Activated CD4-positive, alpha-beta T cell treated with anti-CD3 and anti-CD28 coated beads, Interleukin-2, amount 50 U/mL, for 4 hours (primary cell): Measurements from ENCODE around the gene UPF3A.
"Not testable (repeated sequence)": the region's sequence is repeated elsewhere in the genome, so short reads cannot be mapped to it uniquely, and the experiment has no call there.

ENCODE experiments used
- DNase-seq, 2 experiments: peaks; one replicate each; pipeline ENCODE4 v3.0.0-alpha.2; 2020

The UPF3A gene

GRCh38 chr13:114309086-114309485 lies 27.7 kb downstream of the UPF3A start:
- no peak for DNase-seq

- no peak for DNase-seq
Observed at GRCh38 chr13:114309806-114310410, 28.5 kb downstream of the UPF3A start.

- DNase-seq: no peak
Observed at GRCh38 chr13:114310956-114311355, 29.6 kb downstream of the UPF3A start.

GRCh38 chr13:114311387-114311786 lies 30.0 kb downstream of the UPF3A start:
- no peak for DNase-seq

GRCh38 chr13:114311908-114312307 lies 30.5 kb downstream of the UPF3A start:
- DNase-seq: no peak

- no peak for DNase-seq
Observed at GRCh38 chr13:114313061-114313860, 31.9 kb downstream of the UPF3A start.

GRCh38 chr13:114314074-114314912 lies 32.9 kb downstream of the UPF3A start, which contains the start of gene CHAMP1:
Gene CHAMP1, plus strand, starts transcription at chr13:114314503. Its CDS starts 9,340 bp downstream, at chr13:114323843.
- DNase-seq: peak; percentile 83 to 85

GRCh38 chr13:114315074-114315785 lies 33.8 kb downstream of the UPF3A start:
- no peak for DNase-seq

GRCh38 chr13:114318624-114319023 lies 37.2 kb downstream of the UPF3A start:
- DNase-seq: no peak

- DNase-seq: no peak
Observed at GRCh38 chr13:114319441-114319913, 38.1 kb downstream of the UPF3A start.

- DNase-seq: no peak
Observed at GRCh38 chr13:114320065-114320464, 38.7 kb downstream of the UPF3A start.

- no peak for DNase-seq
Observed at GRCh38 chr13:114321256-114321655, 39.9 kb downstream of the UPF3A start.

- no peak for DNase-seq
Observed at GRCh38 chr13:114323349-114323748, 41.9 kb downstream of the UPF3A start.

GRCh38 chr13:114324334-114324733 lies 42.9 kb downstream of the UPF3A start:
- no peak for DNase-seq

- no peak for DNase-seq
Observed at GRCh38 chr13:114325729-114326128, 44.3 kb downstream of the UPF3A start.

- no peak for DNase-seq
Observed at GRCh38 chr13:114328034-114328433, 46.6 kb downstream of the UPF3A start.

GRCh38 chr13:114328595-114328994 lies 47.2 kb downstream of the UPF3A start:
- DNase-seq: no peak

- DNase-seq: no peak
Observed at GRCh38 chr13:114330086-114330485, 48.7 kb downstream of the UPF3A start.

GRCh38 chr13:114333881-114334280 lies 52.5 kb downstream of the UPF3A start:
- DNase-seq: not testable (repeated sequence)

GRCh38 chr13:114334305-114335053 lies 53.1 kb downstream of the UPF3A start:
- no peak for DNase-seq

- not testable (repeated sequence) for DNase-seq
Observed at GRCh38 chr13:114336457-114336856, 55.1 kb downstream of the UPF3A start.

- DNase-seq: no peak
Observed at GRCh38 chr13:114338959-114339358, 57.6 kb downstream of the UPF3A start.
